DND-41 (cell line): ENCODE results near the gene TMEM132D.

Source experiments
- CTCF ChIP-seq: IDR thresholded peaks from 2 replicates; pipeline ENCODE4 v1.5.1; 2012; ENCODE audit warnings: borderline replicate concordance, low read length, moderate library complexity, mild to moderate bottlenecking; ENCODE audit not compliant: poor library complexity, severe bottlenecking; ENCODE audit errors: extremely low read depth
- EZH2 ChIP-seq: IDR thresholded peaks from 3 replicates; pipeline ENCODE4 v1.6.1; 2012; ENCODE audit warnings: borderline replicate concordance, low read depth, mild to moderate bottlenecking, moderate library complexity, low read length, inconsistent platforms; ENCODE audit not compliant: severe bottlenecking

GRCh38 chr12:129635021-129635685 is 268.7 kb downstream of the TMEM132D start:
- TF ChIP-seq CTCF (no peak), EZH2 (no peak)
